Activated CD8-positive, alpha-beta memory T cell treated with anti-CD3 and anti-CD28 coated beads, Interleukin-2, amount 50 U/mL, for 24 hours (primary cell): ENCODE data around the gene HNRNPA3.

Experiments used
- DNase-seq: peaks from one replicate; pipeline ENCODE4 v3.0.0-alpha.2; 2020; ENCODE audit errors: extremely low read depth

The HNRNPA3 gene

DNA sequence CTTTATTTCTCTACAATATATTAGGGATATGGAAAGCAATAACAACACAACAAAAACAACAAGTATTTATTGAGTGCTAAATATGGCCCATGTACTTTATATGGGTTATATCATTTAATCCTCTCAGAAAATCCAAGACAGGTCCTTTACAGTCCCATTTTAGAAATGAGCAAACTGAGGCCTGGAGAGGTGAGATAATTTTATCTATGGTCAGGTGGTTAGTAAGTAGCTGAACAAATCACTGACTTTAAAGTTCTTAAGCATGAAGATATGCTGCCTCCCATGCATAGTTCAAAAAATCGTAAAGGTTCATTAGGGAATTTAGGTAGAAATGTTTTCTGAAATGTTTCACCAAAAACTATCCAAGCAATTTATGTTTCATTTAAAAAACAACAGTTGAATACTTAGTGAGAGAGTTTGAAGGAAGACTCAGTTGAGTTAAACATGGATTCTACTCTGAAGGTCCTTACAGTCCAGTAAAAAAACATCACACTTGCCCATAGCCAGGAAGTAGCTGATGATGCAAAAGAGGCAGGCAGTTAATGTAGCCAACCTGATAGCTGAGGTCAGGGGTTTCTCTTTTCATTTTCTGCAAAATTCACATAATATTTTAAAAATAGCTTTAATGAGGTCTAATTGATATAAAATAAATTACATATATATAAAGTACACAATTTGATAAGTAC lies 59.5 kb downstream of the HNRNPA3 start:
- no peak for DNase-seq

DNA sequence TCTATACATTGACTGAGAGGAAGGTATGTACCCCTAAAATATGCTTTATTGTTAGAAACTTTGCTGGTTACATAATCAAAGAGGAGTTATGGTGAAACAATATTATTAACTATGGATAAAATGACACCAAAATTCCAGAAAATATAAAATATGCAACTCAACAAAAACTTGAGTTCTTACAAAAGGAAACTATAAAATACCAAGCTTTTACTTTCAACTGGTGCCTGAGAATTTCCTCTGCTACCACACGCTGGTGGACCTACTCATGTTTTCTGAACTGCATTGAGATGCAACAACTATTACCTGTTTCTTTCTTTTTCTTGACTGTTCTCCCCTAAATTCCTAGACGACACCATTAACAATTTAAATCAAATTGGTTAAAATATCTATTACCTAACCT lies 60.2 kb downstream of the HNRNPA3 start:
- no peak for DNase-seq

GRCh38 chr2:177273408-177273807 lies 60.8 kb downstream of the HNRNPA3 start:
- no peak for DNase-seq
